Nucleus accumbens (tissue), 56 donors: ENCODE results near the gene RNF217.

Experiments
- DNase-seq, 56 donors: peaks; one replicate each; lab custom pipeline; 2025; lab: John Stamatoyannopoulos, UW

Gene RNF217

DNA sequence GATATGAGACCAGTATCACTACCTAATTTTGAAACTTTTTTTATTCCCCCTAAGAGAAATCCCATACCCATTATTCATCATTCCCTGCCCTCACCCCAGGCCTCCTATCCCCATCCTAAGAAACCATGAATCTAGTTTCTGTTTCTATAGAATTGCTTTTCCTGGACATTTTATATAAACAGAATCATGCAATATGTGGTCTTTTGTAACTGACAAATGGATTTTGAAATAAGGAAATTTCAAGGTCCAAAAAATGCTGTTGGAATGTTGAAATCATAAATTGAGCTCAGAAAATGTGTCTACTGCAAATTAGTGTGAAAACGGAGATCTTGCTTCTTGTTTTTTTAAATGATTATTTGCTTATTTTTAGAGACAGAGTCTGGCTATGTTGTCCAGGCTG, 25.1 kb downstream of the RNF217 start:
- DNase-seq, result no peak

DNA sequence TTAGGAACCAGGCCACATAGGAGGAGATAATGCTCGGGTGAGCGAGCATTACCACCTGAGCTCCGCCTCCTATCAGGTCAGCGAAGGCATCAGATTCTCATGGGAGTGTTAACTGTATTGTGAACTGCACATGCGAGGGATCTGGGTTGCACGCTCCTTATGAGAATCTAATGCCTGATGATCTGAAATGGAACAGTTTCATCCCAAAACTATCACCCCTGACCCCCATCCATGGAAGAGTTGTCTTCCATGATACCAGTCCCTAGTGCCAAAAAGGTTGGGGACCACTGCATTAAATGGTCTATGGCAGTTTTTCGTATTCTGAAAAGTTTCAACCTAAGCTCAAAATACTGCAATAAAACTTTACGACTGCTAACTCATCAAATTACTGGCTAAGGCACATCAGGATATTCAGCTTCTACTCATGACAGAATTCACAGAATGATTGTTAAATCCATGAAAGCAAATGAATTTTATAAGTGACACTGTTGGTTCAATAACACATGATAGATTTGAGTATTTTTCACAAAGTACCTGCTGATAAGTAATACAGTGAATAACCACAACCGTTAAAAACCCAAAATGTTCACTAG, 25.9 kb downstream of the RNF217 start:
- DNase-seq, result no peak

- DNase-seq, result no peak
These were observed 27.1 kb downstream of the RNF217 start for GRCh38 chr6:124989136-124989983.

DNA sequence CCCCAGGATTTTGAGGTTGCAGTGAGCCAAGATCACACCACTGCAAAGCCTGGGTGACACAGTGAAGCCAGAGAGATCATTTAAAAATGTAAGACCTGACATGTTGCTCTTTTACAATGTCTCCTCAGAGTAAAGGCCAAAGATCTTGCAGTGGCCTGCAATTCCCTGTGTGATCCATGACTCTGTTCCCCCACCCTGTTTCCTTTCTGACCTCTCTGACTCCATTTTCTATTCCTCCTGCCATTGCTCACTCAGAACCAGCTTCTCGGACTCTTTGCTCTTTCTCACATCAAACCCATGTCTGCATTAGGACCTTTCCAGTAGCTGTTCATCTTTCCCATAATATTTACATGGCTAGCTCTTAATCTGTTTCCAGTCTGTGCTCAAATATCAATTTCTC, 28.8 kb downstream of the RNF217 start:
- DNase-seq, result no peak

GRCh38 chr6:124991764-124992295, 29.6 kb downstream of the RNF217 start:
- no peak for DNase-seq

- DNase-seq, result no peak
These were observed 31.1 kb downstream of the RNF217 start for GRCh38 chr6:124993327-124993726.

DNA sequence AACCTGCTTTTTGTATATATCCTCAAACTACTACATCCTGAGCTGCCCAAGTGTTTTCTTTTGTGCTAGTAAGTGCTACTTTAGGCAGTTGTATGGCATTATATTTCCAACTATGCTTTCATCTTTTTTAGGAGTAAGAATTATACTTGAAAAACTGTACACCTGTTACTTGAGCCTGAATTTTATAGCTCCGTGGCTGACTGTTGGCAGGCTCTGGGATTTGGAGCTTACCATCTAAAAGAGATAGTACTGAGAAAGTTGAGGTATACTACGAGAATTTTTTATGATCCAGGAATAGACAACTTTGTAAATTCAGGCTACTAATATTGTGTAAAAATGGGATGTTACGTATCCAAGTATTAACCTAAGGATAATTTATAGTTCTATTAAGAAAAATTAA, 32.4 kb downstream of the RNF217 start:
- no peak for DNase-seq

DNA sequence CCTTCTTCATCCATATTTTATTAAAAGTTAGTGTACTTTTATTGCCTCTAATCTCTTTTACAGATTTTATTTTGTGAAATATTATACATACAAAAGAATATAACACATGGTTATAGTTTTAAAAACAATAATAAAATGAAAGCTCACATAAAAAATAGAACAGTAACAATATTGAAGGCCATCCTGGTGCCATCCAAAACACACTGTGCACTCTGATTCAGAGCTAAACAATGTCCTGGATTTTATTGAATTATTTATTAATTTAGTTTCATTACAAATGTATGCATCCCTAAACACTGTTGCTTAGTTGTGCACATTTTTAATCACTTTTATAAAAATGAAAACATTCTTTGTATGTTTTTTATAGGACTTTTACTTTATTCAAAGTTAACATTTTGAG, 32.9 kb downstream of the RNF217 start:
- no peak for DNase-seq

DNA sequence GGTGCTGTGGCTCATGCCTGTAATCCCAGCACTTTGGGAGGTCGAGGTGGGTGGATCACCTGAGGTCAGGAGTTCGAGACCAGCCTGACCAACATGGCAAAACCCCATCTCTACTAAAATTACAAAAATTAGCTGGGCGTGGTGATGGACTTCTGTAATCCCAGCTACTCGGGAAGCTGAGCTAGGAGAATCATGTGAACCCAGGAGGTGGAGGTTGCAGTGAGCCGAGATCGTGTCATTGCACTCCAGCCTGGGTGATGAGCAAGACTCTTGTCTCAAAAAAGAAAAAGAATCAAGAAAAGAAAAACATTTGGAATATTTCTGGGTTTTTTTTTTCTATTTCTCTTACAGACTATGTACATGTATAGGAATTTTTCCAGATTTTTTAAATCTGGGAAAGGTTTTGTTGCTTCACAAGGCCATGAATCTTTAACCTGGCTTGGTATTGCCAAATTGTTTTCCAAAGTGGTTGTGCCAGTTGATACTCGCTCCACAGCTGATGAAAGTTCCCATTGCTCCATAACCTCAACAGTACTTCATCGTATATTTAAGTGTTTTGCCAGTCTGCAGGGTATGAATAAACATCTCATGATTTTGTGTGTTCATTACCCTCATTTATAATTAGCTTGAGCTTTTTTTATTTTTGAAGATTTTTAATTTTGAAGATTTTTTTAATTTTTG, 33.5 kb downstream of the RNF217 start:
- no peak for DNase-seq

GRCh38 chr6:124996411-124996810, 34.2 kb downstream of the RNF217 start:
- no peak for DNase-seq

GRCh38 chr6:124997196-124997875, 35.1 kb downstream of the RNF217 start:
- DNase-seq, result no peak

DNA sequence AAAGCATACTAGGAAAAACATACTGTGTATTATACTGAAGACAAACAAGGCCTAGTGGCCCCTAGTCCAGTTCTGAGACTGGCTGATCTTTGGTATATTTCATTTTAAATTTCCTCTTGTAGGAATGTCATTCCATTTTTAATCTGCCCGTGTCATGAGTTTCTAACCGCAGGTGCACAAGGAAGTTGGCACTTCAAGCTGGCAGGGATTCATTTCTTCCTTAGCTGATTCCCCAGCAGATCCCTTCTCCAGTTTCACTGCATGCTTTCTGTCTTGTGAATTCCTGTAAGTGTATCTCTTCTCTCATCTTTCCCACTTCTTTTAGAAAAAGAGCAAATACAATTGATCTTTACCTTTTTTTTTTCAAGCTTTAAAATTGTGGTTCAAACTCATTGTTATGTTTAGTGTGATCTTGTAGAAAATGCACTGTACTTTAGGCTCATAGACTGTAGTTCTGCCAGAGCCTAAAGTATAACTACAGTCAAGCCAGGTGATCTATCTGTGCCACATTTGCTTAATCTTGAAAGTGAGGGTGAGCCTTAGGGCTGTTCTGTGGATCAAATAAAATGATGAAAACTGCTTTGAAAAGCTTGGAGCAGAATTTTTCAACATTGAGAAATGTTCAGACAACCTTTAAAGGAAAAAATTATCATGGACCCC, 37.0 kb downstream of the RNF217 start:
- no peak for DNase-seq

DNA sequence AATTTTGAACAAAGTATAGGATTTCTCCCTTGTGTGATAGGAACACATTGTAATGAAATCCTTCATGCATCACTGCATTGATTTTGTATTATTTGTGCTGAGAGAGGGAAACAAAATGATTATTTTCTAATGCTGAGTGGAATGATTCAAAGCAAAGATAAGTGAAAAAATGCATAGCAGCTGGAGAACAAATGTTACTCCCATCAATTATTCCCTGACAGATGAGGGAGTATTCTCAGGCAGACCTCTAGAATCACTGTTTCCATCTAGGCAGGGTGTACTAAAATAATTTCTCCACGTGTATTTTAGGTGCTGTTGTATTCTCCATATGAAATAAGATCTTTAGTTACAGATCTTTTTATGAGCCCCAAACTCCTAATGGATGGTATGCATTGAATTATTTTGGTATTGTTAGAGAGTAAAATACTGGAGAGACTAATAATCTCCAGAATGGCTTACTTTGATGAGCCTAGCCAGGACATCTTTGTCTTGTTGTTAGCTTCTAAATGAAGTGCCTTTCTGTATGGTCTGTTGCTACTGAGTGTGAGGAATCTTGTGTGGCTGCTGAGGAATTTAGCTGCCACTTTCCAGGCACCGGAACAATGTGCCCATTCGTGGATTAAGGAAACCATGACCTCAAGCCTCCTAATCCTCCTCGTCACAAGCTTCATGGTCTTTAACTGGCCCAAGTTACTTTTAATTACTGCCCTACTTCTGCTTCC, 39.6 kb downstream of the RNF217 start:
- no peak for DNase-seq

DNA sequence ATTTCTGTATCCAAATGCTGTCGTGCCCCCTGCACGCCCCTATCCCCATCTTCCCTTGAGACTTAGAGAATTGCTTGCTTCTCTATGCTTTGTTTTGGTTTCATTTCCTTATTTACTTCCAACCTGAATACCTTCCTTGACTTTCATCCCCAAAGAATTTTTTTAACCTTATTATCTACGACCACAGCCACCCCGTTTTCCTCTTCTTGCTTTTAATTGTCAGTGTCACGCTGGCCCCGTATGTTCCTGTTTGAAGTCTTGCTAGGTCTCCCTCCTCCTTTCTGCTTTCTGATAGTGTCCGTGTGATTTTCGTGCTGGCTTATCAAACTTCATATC, 40.1 kb downstream of the RNF217 start:
- DNase-seq, result no peak

DNA sequence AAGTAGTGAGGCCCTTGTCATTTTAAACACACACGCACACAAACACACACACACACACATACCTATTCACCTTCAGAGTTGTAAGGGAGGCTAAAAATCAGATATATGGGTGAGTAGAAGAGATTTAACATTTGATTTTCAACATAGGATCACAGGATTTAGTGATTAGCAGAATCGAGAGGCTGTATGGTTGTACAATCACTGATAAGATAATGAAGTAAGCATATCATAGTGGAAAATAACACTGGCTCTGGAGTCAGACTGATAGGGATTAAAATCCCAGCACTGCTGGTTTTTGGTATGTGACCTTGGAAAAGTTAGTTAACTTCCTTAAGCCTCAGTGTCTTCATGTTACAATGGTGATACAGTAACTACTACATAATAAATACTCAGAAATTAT, 40.8 kb downstream of the RNF217 start:
- no peak for DNase-seq

- DNase-seq, result no peak
These were observed 42.0 kb downstream of the RNF217 start for GRCh38 chr6:125004198-125004597.

- DNase-seq, result no peak
These were observed 42.8 kb downstream of the RNF217 start for GRCh38 chr6:125004797-125005595.

- no peak for DNase-seq
These were observed 46.0 kb downstream of the RNF217 start for GRCh38 chr6:125008261-125008703.

GRCh38 chr6:125008957-125009356, 46.7 kb downstream of the RNF217 start:
- DNase-seq, result no peak
